K562 (cell line): ENCODE data around the gene AAMP. TPM values are rescaled to one million over a fixed set of nuclear protein-coding genes. Genes with fewer than 3 reads are reported as not detected.

Experiments used
- BMI1 ChIP-seq: fragments of 150-350 bp; IDR thresholded peaks from 2 replicates; pipeline ENCODE4 v1.6.1; 2014; ENCODE audit warnings: low read length
- CBFA2T3 ChIP-seq: fragments of 450-650 bp; IDR thresholded peaks from 2 replicates; pipeline ENCODE4 v1.6.1; 2017
- EGR1 ChIP-seq: fragments of 450-650 bp; conservative IDR thresholded peaks from 2 replicates; pipeline ENCODE4 v1.6.1; 2017; ENCODE audit warnings: mild to moderate bottlenecking
- EHMT2 ChIP-seq: fragments of 450-650 bp; IDR thresholded peaks from 2 replicates; pipeline ENCODE4 v1.6.1; 2018; ENCODE audit warnings: antibody characterized with exemption
- ELF4 ChIP-seq: fragments of 450-650 bp; formaldehyde crosslinking; IDR thresholded peaks from 2 replicates; pipeline ENCODE4 v1.4.0; 2022; ENCODE audit warnings: missing genetic modification characterization
- ESRRB ChIP-seq: fragments of 250-450 bp; sonication (Bioruptor Pico); IDR thresholded peaks from 2 replicates; pipeline ENCODE4 v1.5.0; 2020; ENCODE audit warnings: mild to moderate bottlenecking, moderate library complexity, borderline replicate concordance
- KLF10 ChIP-seq: fragments of 250-450 bp; sonication (Bioruptor Pico); IDR thresholded peaks from 2 replicates; pipeline ENCODE4 v1.6.1; 2021; ENCODE audit warnings: matching md5 sums
- MAZ ChIP-seq, 2 experiments: fragments of 450-650 bp in 1 of 2; sonication (generic) in 1 of 2; formaldehyde crosslinking; IDR thresholded peaks in 1 of 2; conservative IDR thresholded peaks in 1 of 2; 2 replicates each; pipeline versions ENCODE4 v1.4.0 to v1.5.0; 2020; ENCODE audit warnings: mild to moderate bottlenecking in 1 of 2, missing genetic modification reagents in 1 of 2
- MTF1 ChIP-seq: fragments of 250-450 bp; sonication (Bioruptor Pico); IDR thresholded peaks from 2 replicates; pipeline ENCODE4 v1.9.0; 2021; ENCODE audit warnings: moderate library complexity, mild to moderate bottlenecking, inconsistent platforms, borderline replicate concordance
- OTX1 ChIP-seq: fragments of 450-650 bp; formaldehyde crosslinking; IDR thresholded peaks from 2 replicates; pipeline ENCODE4 v1.4.0; 2022; ENCODE audit warnings: mild to moderate bottlenecking
- YY1 ChIP-seq, 3 experiments: IDR thresholded peaks; 2 replicates each; pipeline ENCODE4 v1.6.1; 2011; ENCODE audit warnings: low read length in 2 of 3, mild to moderate bottlenecking in 2 of 3, moderate library complexity in 2 of 3, borderline replicate concordance in 1 of 3, control low read depth in 1 of 3, low read depth in 1 of 3; ENCODE audit not compliant: insufficient read depth in 3 of 3, insufficient replicate concordance in 2 of 3, control insufficient read depth in 1 of 3, insufficient read length in 1 of 3; ENCODE audit errors: extremely low read depth in 1 of 3
- ZNF253 ChIP-seq: fragments of 250-450 bp; sonication (Bioruptor Pico); conservative IDR thresholded peaks from 2 replicates; pipeline ENCODE4 v1.6.1; 2021; ENCODE audit warnings: mild to moderate bottlenecking
- ZNF766 ChIP-seq: fragments of 200-800 bp; sonication (Bioruptor generic); conservative IDR thresholded peaks from 2 replicates; pipeline ENCODE4 v1.6.1; 2016; ENCODE audit warnings: missing genetic modification characterization, missing compliant biosample characterization
- ZNF830 ChIP-seq: fragments of 250-450 bp; sonication (Bioruptor Pico); IDR thresholded peaks from 2 replicates; pipeline ENCODE4 v1.5.0; 2021; ENCODE audit warnings: mild to moderate bottlenecking
- polyA plus RNA-seq, 8 experiments: library from polyadenylated mRNA; depleted of rRNA in 4 of 8; stranded (reverse) in 5 of 8; unstranded in 3 of 8; fragments of >200 nt; fragmentation: Nextera tagmentation in 2 of 8; fragmentation: Illumina TruSeq in 1 of 8; extraction: Ambion mirVana in 2 of 8; extraction: Trizol in 1 of 8; gene quantifications; 2 replicates each; pipeline versions ENCODE4 v1.2.1 to v1.2.3, GENCODE V29; 2011 to 2014; ENCODE audit warnings: inconsistent platforms in 1 of 8, missing spikeins in 1 of 8
- total RNA-seq, 7 experiments: library from RNA; depleted of rRNA in 6 of 7; stranded (reverse); fragments of >200 nt in 6 of 7; fragmentation: Illumina TruSeq in 2 of 7; extraction: Trizol in 2 of 7; gene quantifications; 2 replicates each; pipeline versions ENCODE4 v1.2.1 to v1.2.3, GENCODE V29; 2011 to 2021; ENCODE audit warnings: low replicate concordance in 1 of 7
- TF ChIP-seq, protein P1 (sequence below): sonication (generic); formaldehyde crosslinking; IDR thresholded peaks from 2 replicates; pipeline ENCODE4 v1.9.0; 2022; ENCODE audit warnings: mild to moderate bottlenecking, missing genetic modification reagents
- TF ChIP-seq, protein P2 (sequence below): fragments of 450-650 bp; conservative IDR thresholded peaks from 2 replicates; pipeline ENCODE4 v1.6.1; 2016; ENCODE audit warnings: missing genetic modification characterization, low read depth, mild to moderate bottlenecking, missing compliant biosample characterization, moderate library complexity
- TF ChIP-seq, protein P3 (sequence below): sonication (generic); formaldehyde crosslinking; IDR thresholded peaks from 2 replicates; pipeline ENCODE4 v1.8.1; 2023; ENCODE audit warnings: mild to moderate bottlenecking, missing genetic modification reagents
- TF ChIP-seq, protein P4 (sequence below): fragments of 450-650 bp; formaldehyde crosslinking; IDR thresholded peaks from 2 replicates; pipeline ENCODE4 v1.4.0; 2020; ENCODE audit warnings: mild to moderate bottlenecking, moderate library complexity
- TF ChIP-seq, protein P5 (sequence below): fragments of 250-450 bp; sonication (Bioruptor Pico); IDR thresholded peaks from 2 replicates; pipeline ENCODE4 v1.9.0; 2021; ENCODE audit warnings: mild to moderate bottlenecking, inconsistent platforms

AAMP gene
- total and polyA plus RNA-seq, 9 of the 15 experiments (the other 6 are each of a cell fraction or from before 2014, with no cell fraction given) = 5.7 to 197 (median 94.1) TPM

DNA sequence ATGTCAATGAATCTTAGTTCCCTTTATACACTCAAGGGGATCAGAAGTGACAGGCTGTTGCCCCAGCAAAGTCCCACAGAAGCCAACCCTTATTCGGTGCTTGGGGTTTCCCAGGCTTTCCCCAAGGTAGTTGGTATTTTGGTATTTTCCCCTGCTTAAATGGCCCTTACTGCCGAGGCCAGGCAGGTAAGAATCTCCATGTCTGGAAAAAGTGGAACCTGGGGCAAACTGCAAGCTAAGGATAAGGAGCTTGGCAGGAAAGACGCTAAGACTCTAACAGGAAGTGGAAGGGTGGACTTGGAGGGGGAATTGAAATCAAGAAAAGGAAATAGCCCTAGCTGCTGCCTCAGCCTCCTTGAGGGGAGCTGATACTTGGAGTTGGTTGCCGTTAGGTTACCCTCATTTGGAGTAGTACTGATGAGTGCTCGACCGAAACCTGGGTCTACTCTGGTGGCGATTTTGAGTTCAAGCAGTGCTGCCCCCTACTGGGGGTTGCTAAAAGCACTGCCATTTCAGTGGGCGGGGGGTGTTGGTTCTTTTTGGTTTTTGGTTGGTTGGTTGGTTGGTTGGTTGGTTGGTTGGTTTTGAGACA, 12.5 kb downstream of the AAMP start (continued):
- TF ChIP-seq, protein P1, sequence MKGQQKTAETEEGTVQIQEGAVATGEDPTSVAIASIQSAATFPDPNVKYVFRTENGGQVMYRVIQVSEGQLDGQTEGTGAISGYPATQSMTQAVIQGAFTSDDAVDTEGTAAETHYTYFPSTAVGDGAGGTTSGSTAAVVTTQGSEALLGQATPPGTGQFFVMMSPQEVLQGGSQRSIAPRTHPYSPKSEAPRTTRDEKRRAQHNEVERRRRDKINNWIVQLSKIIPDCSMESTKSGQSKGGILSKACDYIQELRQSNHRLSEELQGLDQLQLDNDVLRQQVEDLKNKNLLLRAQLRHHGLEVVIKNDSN = no peak
- TF ChIP-seq MAZ (CRISPR knock-in tag; conservative IDR thresholded peaks at IDR 0.05 in 1 of 2, IDR thresholded peaks at IDR 0.05 in 1 of 2) (no peak), MTF1 (CRISPR knock-in tag) (no peak), ESRRB (CRISPR knock-in tag) (no peak), KLF10 (CRISPR knock-in tag) (no peak), BMI1 (no peak), ZNF766 (no peak), ELF4 (CRISPR knock-in tag) (no peak), OTX1 (no peak), YY1 (IDR thresholded peaks at IDR 0.05; ENCODE audit: borderline replicate concordance in 1 of 3, control insufficient read depth in 1 of 3, extremely low read depth in 1 of 3, insufficient read depth in 3 of 3, insufficient read length in 1 of 3, insufficient replicate concordance in 2 of 3, low read depth in 1 of 3, low read length in 2 of 3) (peak in 1 of 3 experiments; percentile 8), ZNF253 (CRISPR knock-in tag) (no peak), EGR1 (peak; percentile 56), CBFA2T3 (no peak), EHMT2 (no peak), ZNF830 (no peak)
- TF ChIP-seq, protein P2, sequence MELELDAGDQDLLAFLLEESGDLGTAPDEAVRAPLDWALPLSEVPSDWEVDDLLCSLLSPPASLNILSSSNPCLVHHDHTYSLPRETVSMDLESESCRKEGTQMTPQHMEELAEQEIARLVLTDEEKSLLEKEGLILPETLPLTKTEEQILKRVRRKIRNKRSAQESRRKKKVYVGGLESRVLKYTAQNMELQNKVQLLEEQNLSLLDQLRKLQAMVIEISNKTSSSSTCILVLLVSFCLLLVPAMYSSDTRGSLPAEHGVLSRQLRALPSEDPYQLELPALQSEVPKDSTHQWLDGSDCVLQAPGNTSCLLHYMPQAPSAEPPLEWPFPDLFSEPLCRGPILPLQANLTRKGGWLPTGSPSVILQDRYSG (tag) = no peak
- TF ChIP-seq, protein P3, sequence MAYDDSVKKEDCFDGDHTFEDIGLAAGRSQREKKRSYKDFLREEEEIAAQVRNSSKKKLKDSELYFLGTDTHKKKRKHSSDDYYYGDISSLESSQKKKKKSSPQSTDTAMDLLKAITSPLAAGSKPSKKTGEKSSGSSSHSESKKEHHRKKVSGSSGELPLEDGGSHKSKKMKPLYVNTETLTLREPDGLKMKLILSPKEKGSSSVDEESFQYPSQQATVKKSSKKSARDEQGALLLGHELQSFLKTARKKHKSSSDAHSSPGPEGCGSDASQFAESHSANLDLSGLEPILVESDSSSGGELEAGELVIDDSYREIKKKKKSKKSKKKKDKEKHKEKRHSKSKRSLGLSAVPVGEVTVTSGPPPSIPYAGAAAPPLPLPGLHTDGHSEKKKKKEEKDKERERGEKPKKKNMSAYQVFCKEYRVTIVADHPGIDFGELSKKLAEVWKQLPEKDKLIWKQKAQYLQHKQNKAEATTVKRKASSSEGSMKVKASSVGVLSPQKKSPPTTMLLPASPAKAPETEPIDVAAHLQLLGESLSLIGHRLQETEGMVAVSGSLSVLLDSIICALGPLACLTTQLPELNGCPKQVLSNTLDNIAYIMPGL (CRISPR knock-in tag) = no peak
- TF ChIP-seq, protein P4, sequence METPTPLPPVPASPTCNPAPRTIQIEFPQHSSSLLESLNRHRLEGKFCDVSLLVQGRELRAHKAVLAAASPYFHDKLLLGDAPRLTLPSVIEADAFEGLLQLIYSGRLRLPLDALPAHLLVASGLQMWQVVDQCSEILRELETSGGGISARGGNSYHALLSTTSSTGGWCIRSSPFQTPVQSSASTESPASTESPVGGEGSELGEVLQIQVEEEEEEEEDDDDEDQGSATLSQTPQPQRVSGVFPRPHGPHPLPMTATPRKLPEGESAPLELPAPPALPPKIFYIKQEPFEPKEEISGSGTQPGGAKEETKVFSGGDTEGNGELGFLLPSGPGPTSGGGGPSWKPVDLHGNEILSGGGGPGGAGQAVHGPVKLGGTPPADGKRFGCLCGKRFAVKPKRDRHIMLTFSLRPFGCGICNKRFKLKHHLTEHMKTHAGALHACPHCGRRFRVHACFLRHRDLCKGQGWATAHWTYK (CRISPR knock-in tag) = no peak
- TF ChIP-seq, protein P5, sequence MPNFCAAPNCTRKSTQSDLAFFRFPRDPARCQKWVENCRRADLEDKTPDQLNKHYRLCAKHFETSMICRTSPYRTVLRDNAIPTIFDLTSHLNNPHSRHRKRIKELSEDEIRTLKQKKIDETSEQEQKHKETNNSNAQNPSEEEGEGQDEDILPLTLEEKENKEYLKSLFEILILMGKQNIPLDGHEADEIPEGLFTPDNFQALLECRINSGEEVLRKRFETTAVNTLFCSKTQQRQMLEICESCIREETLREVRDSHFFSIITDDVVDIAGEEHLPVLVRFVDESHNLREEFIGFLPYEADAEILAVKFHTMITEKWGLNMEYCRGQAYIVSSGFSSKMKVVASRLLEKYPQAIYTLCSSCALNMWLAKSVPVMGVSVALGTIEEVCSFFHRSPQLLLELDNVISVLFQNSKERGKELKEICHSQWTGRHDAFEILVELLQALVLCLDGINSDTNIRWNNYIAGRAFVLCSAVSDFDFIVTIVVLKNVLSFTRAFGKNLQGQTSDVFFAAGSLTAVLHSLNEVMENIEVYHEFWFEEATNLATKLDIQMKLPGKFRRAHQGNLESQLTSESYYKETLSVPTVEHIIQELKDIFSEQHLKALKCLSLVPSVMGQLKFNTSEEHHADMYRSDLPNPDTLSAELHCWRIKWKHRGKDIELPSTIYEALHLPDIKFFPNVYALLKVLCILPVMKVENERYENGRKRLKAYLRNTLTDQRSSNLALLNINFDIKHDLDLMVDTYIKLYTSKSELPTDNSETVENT (CRISPR knock-in tag) = no peak
